ENCODE measurements around the gene RREB1. TPM values are rescaled to one million over a fixed set of nuclear protein-coding genes. Genes with fewer than 3 reads are reported as not detected.

Gene RREB1
- total RNA-seq, 1 donor from 2014 or later, result 57.2 TPM

DNA sequence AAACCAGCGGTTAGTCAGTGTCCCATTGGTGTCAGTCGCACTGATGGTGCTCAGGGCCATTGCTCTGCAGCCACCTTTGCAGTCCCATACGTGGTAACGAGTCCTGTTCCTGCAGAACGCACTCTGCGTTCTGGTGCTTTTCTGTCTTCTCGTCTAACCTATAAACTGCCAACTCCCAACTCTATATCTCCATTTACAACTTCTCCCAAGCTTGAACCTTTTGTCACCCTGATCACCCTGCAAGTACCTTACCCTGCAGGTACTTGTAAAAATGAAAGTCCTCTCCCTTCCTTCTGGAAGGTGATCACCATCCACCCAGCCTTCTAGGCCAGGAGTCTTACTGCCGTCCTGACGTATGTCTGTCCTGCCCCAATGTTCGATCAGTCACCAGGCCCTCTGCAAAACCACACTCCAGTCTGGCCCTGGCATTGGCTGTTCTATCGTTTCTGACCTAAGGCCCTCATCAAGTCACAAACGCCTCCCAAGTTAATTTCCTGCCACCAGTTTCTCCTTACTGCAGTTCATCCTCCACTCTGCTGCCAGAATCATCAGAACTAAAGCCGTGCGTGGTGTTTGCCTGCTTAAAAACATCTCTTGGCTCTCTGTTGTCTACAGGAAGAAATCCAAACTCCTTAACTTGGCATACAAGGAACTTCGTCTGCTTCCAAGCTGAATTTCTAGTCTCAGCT, 7.9 kb downstream of the RREB1 start:
- Histone ChIP-seq H3K4me1 (peaks cover 56% of the 10 kb centered on the region), H3K9me3 (no peaks in the 10 kb centered on the region), H3K27ac (peak overlapping the region; percentile 49), H3K36me3 (no peaks in the 10 kb centered on the region), H3K4me3 (no peak overlapping the region), H3K27me3 (no peaks in the 10 kb centered on the region)
- intact Hi-C loops (cut with DNase I), result no loop called here
- DNase-seq (ENCODE audit: extremely low spot score in 2 of 2), result no peak
- TF ChIP-seq POLR2A (IDR thresholded peaks at IDR 0.05) (no peak), CTCF (IDR thresholded peaks at IDR 0.05) (no peak), POLR2AphosphoS5 (IDR thresholded peaks at IDR 0.05; ENCODE audit: insufficient read depth in 1 of 2, low read depth in 1 of 2) (no peak)

DNA sequence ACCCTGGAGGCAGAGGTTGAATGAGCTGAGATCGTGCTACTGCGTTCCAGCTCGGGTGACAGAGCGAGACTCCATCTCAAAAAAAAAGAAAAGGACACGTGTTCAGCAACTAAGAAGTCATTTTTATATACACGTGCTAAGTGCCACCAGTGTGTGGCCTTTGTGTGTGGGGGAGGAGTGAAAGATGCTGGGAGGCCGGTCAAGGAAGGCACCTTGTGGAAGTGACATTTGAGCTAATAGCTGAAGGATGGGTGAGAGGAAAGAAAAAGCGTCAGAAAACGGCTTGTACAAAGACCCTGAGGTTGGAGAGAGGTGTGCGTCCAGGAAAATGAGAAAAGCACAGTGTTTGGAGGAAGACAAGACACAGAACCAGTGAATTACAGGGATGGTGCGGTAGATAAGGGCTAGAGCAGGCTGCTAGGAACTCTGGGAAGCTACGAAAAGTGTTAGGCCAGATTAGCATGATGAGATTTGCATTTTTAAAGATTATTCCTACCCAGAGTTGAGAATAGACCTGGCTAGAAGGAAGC, 11.6 kb downstream of the RREB1 start:
- TF ChIP-seq CTCF (IDR thresholded peaks at IDR 0.05), result no peak
- no peak for TF ChIP-seq POLR2AphosphoS5 (IDR thresholded peaks at IDR 0.05; ENCODE audit: insufficient read depth in 1 of 2, low read depth in 1 of 2)
- TF ChIP-seq POLR2A (IDR thresholded peaks at IDR 0.05), result no peak
- H3K4me3 ChIP-seq, result no peak overlapping the region
- no peaks in the 10 kb centered on the region for H3K9me3 ChIP-seq
- DNase-seq (ENCODE audit: extremely low spot score in 2 of 2), result no peak
- H3K27me3 ChIP-seq, result no peaks in the 10 kb centered on the region
- H3K4me1 ChIP-seq, result peaks cover 44% of the 10 kb centered on the region
- H3K36me3 ChIP-seq, result peaks cover 0 to 7% of the 10 kb centered on the region in 2 donors
- no peak overlapping the region for H3K27ac ChIP-seq
- intact Hi-C loops (cut with DNase I), result no loop called here

- Histone ChIP-seq H3K4me3 (no peak overlapping the region), H3K4me1 (peaks cover 34% of the 10 kb centered on the region), H3K36me3 (peaks cover 0 to 7% of the 10 kb centered on the region in 2 donors), H3K27me3 (no peaks in the 10 kb centered on the region), H3K9me3 (no peaks in the 10 kb centered on the region), H3K27ac (no peak overlapping the region)
- TF ChIP-seq POLR2A (IDR thresholded peaks at IDR 0.05), result no peak
- TF ChIP-seq POLR2AphosphoS5 (IDR thresholded peaks at IDR 0.05; ENCODE audit: insufficient read depth in 1 of 2, low read depth in 1 of 2), result no peak
- TF ChIP-seq CTCF (IDR thresholded peaks at IDR 0.05), result no peak
- intact Hi-C loops (cut with DNase I), result no loop called here
- no peak for DNase-seq (ENCODE audit: extremely low spot score in 2 of 2)
Observed at GRCh38 chr6:7121700-7122241, 14.0 kb downstream of the RREB1 start.

GRCh38 chr6:7122684-7123083, 14.9 kb downstream of the RREB1 start:
- peaks cover 35% of the 10 kb centered on the region for H3K4me1 ChIP-seq
- no peaks in the 10 kb centered on the region for H3K27me3 ChIP-seq
- no peak for TF ChIP-seq POLR2AphosphoS5 (IDR thresholded peaks at IDR 0.05; ENCODE audit: insufficient read depth in 1 of 2, low read depth in 1 of 2)
- no peak for TF ChIP-seq CTCF (IDR thresholded peaks at IDR 0.05)
- TF ChIP-seq POLR2A (IDR thresholded peaks at IDR 0.05), result no peak
- no peak overlapping the region for H3K4me3 ChIP-seq
- H3K27ac ChIP-seq, result no peak overlapping the region
- DNase-seq (ENCODE audit: extremely low spot score in 2 of 2), result no peak
- H3K36me3 ChIP-seq, result peaks cover 0 to 7% of the 10 kb centered on the region in 2 donors
- no peaks in the 10 kb centered on the region for H3K9me3 ChIP-seq
- intact Hi-C loops (cut with DNase I), result no loop called here

- no peak overlapping the region for H3K27ac ChIP-seq
- DNase-seq (ENCODE audit: extremely low spot score in 2 of 2), result no peak
- H3K4me1 ChIP-seq, result peaks cover 44% of the 10 kb centered on the region
- no peak overlapping the region for H3K4me3 ChIP-seq
- TF ChIP-seq POLR2A (IDR thresholded peaks at IDR 0.05), result no peak
- TF ChIP-seq POLR2AphosphoS5 (IDR thresholded peaks at IDR 0.05; ENCODE audit: insufficient read depth in 1 of 2, low read depth in 1 of 2), result no peak
- no peak for TF ChIP-seq CTCF (IDR thresholded peaks at IDR 0.05)
- peaks cover 0 to 7% of the 10 kb centered on the region in 2 donors for H3K36me3 ChIP-seq
- no peaks in the 10 kb centered on the region for H3K9me3 ChIP-seq
- H3K27me3 ChIP-seq, result no peaks in the 10 kb centered on the region
- intact Hi-C loops (cut with DNase I), result no loop called here
Observed at GRCh38 chr6:7124114-7124513, 16.4 kb downstream of the RREB1 start.

All from vagina (tissue), 2 donors.